Testis (tissue), 3 donors: ENCODE data around the gene ANAPC5. TPM values are rescaled to one million over a fixed set of nuclear protein-coding genes. Genes with fewer than 3 reads are reported as not detected.

Source experiments
- DNase-seq: peaks from one replicate; pipeline ENCODE4 v3.0.0-alpha.2; 2019
- H3K27ac ChIP-seq, 2 donors: fragments of 200-600 bp; sonication (generic); one replicate each; pipeline ENCODE4 v1.5.1; 2019
- H3K27me3 ChIP-seq: fragments of 200-600 bp; sonication (generic); one replicate; pipeline ENCODE4 v1.5.1; 2019
- H3K36me3 ChIP-seq: fragments of 200-600 bp; sonication (generic); one replicate; pipeline ENCODE4 v1.5.1; 2017; ENCODE audit warnings: low read depth; ENCODE audit errors: missing control alignments
- H3K4me1 ChIP-seq: fragments of 200-600 bp; sonication (generic); one replicate; pipeline ENCODE4 v1.5.1; 2019
- H3K4me3 ChIP-seq, 2 donors: fragments of 200-600 bp; sonication (generic); one replicate each; pipeline ENCODE4 v1.5.1; 2017 to 2019
- H3K9me3 ChIP-seq: fragments of 200-600 bp; sonication (generic); one replicate; pipeline ENCODE4 v1.5.1; 2017
- POLR2A ChIP-seq: fragments of 450-650 bp; IDR thresholded peaks from one replicate; pipeline ENCODE4 v1.6.1; 2017; ENCODE audit warnings: antibody characterized with exemption, mild to moderate bottlenecking, moderate library complexity
- WGBS, 2 donors: methylation state at CpG; one replicate each; pipeline ENCODE4 v1.1.5; 2018; 5-methylcytosine and 5-hydroxymethylcytosine counted together
- intact Hi-C: fragments of 100-400 bp; cut with DNase I; formaldehyde crosslinking; loops from one replicate; pipeline ENCODE4 v1.15.1; 2023; ENCODE audit warnings: low total_unique reads
- polyA plus RNA-seq: library from polyadenylated mRNA; stranded (reverse); fragments of 350-450 nt; fragmentation: Illumina TruSeq; extraction: RNeasy Lipid Tissue Mini Kit (QIAGEN cat#74804); gene quantifications from one replicate; pipeline ENCODE4 v1.2.3, GENCODE V29; 2014; ENCODE audit warnings: low read depth, low replicate concordance; ENCODE audit not compliant: insufficient read depth
- total RNA-seq, 2 donors: library from RNA; depleted of rRNA; stranded (reverse); fragments of >200 nt; gene quantifications; one replicate each; pipeline ENCODE4 v1.2.3, GENCODE V29; 2016
- TF ChIP-seq, protein P1 (sequence below), 3 experiments: fragments of 450-650 bp in 2 of 3; fragments of 200-600 bp in 1 of 3; sonication (generic) in 1 of 3; IDR thresholded peaks; one replicate each; pipeline ENCODE4 v1.5.1; 2016 to 2019; ENCODE audit warnings: antibody characterized with exemption in 3 of 3, mild to moderate bottlenecking in 2 of 3, moderate library complexity in 1 of 3

Gene ANAPC5
- total and polyA plus RNA-seq, 3 donors from 2014 or later = 95.9 to 158 (median 143) TPM

DNA sequence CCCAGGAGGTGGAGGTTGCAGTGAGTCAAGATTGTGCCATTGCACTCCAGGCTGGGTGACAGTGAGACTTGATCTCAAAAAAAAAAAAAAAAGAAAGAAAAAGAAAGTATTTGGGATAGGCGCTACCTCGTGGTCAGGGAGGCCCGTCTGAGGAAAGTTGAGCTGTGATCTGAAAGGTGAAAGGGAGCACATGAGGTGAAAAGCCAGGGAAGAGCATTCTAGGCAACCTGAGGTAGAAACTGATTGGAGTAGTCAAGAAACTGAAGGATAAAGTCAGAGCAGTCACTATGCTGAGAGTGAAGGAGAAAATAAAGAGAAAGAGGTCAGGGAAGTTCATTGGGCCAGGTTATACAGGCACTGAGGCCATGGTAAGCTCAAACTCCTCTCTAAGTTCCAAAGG lies 7.7 kb downstream of the ANAPC5 start:
- intact Hi-C loops = no loop called here
- no peaks in the 10 kb centered on the region for H3K27me3 ChIP-seq
- no peak overlapping the region for H3K4me3 ChIP-seq
- no peak for DNase-seq
- H3K9me3 ChIP-seq = no peaks in the 10 kb centered on the region
- no peak for TF ChIP-seq POLR2A
- TF ChIP-seq, protein P1, sequence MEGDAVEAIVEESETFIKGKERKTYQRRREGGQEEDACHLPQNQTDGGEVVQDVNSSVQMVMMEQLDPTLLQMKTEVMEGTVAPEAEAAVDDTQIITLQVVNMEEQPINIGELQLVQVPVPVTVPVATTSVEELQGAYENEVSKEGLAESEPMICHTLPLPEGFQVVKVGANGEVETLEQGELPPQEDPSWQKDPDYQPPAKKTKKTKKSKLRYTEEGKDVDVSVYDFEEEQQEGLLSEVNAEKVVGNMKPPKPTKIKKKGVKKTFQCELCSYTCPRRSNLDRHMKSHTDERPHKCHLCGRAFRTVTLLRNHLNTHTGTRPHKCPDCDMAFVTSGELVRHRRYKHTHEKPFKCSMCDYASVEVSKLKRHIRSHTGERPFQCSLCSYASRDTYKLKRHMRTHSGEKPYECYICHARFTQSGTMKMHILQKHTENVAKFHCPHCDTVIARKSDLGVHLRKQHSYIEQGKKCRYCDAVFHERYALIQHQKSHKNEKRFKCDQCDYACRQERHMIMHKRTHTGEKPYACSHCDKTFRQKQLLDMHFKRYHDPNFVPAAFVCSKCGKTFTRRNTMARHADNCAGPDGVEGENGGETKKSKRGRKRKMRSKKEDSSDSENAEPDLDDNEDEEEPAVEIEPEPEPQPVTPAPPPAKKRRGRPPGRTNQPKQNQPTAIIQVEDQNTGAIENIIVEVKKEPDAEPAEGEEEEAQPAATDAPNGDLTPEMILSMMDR (IDR thresholded peaks at IDR 0.05) = no peak
- no peaks in the 10 kb centered on the region for H3K36me3 ChIP-seq
- H3K4me1 ChIP-seq = peaks cover 6% of the 10 kb centered on the region
- WGBS, 2 donors = 86 to 88% methylated on average over 3 of the region's 3 CpGs
- H3K27ac ChIP-seq = peak overlapping the region in 1 of 2 donors; percentile 3

DNA sequence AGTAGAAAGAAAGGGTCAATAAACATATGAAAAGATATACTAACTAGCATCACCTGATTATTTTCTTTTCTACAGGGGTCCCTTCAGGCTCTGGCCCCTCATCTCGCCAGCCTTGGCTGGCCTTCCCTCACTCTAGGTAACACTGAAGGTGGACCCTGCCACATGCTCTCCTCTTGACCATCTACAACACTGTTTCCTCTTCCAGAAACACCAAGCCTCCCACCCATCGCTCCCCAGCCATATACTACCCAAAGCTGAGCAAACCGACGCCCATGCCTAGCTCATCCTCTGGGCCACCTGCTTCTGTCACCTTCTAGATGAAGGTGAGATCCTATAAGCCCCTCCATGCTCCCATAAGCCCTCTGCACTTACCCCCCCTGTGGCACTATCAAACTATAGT lies 14.8 kb downstream of the ANAPC5 start:
- Histone ChIP-seq H3K4me1 (peaks cover 2% of the 10 kb centered on the region), H3K27ac (no peak overlapping the region), H3K9me3 (no peaks in the 10 kb centered on the region), H3K4me3 (no peak overlapping the region), H3K27me3 (no peaks in the 10 kb centered on the region), H3K36me3 (no peaks in the 10 kb centered on the region)
- WGBS, 2 donors = 93 to 99% methylated on average over 4 of the region's 4 CpGs
- intact Hi-C loops = loop anchor here (5.0 kb wide), 1 partner anchor 105 kb away; no protein-coding TSS in a partner anchor
- no peak for TF ChIP-seq POLR2A
- TF ChIP-seq, protein P1 (IDR thresholded peaks at IDR 0.05) = no peak
- no peak for DNase-seq

DNA sequence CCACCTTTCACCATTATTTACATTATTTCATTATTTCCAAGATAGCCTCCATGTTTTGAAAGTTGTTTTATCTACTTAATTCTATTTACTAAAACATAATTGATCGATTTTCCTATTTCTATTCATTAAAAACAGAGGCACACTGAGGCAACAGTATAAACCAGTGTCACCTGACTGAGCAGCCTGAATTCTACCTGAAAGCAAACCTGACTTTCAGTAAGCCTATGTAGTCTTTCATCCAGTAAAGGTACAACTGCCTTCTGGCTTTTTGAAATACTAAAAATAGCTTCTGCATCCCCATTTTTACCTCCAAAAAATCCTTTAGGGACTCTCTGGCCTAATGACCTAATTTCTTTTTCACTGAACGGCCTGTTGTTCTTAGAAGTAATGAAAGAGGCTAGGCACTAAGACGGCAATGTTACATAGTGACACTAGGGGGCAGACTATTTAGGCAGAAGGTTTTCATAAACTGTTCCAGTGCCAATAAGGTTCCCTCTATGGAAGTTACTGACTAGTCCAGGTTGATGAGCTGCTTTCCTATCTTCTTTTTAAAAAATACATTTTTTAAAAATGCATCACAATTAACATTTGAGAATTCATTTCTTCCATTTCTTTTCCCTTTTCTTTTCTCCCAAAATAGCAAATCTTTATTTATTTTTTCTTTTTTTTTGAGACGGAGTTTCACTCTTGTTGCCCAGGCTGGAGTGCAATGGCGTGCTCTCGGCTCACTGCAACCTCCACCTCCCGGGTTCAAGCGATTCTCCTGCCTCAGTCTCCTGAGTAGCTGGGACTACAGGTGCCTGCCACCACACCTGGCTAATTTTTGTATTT lies 17.5 kb downstream of the ANAPC5 start:
- peak; percentile 43 for DNase-seq
- Histone ChIP-seq H3K9me3 (no peaks in the 10 kb centered on the region), H3K27ac (no peak overlapping the region), H3K27me3 (no peaks in the 10 kb centered on the region), H3K36me3 (no peaks in the 10 kb centered on the region), H3K4me1 (peaks cover 2% of the 10 kb centered on the region), H3K4me3 (no peak overlapping the region)
- TF ChIP-seq, protein P1 (IDR thresholded peaks at IDR 0.05) = peak; percentile 69 to 93 (median 81)
- no peak for TF ChIP-seq POLR2A
- WGBS, 2 donors = 65 to 66% methylated on average over 8 of the region's 8 CpGs
- intact Hi-C loops = loop anchor here (5.0 kb wide), 1 partner anchor 108 kb away; no protein-coding TSS in a partner anchor

DNA sequence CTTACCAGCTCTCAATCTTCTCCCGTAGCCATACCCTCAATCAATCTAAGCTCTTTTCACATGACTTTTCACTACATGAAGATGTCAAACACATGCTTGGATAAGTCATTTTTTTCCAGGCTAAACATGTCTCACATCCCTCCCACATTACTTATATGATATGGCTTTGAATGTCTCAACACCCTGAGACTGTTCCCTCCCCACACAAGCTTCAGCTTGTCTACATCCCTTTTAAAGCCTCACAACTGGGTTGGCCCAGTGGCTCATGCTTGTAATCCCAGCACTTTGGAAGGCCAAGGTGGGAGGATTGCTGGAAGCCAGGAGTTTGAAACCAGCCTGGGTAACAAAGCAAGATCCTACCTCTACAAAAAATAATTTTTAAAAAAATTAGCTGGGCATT lies 18.5 kb downstream of the ANAPC5 start:
- no peak for DNase-seq
- peaks cover 2% of the 10 kb centered on the region for H3K4me1 ChIP-seq
- H3K27me3 ChIP-seq = no peaks in the 10 kb centered on the region
- no peaks in the 10 kb centered on the region for H3K36me3 ChIP-seq
- intact Hi-C loops = no loop called here
- H3K27ac ChIP-seq = no peak overlapping the region
- 89 to 95% methylated on average over 1 of the region's 1 CpG for WGBS, 2 donors
- H3K9me3 ChIP-seq = no peaks in the 10 kb centered on the region
- TF ChIP-seq, protein P1 (IDR thresholded peaks at IDR 0.05) = no peak
- TF ChIP-seq POLR2A = no peak
- no peak overlapping the region for H3K4me3 ChIP-seq
